HepG2 (cell line): Measurements from ENCODE around the gene DHX57. TPM values are rescaled to one million over a fixed set of nuclear protein-coding genes. Genes with fewer than 3 reads are reported as not detected.
A peak's percentile ranks its signal among the peaks of the same experiment; 100 is the strongest.

Source experiments
- CBX2 ChIP-seq, 2 experiments: fragments of 200-600 bp in 1 of 2; sonication (generic); formaldehyde crosslinking in 1 of 2; IDR thresholded peaks; 2 replicates each; pipeline versions ENCODE4 v1.7.0 to v1.8.1; 2018 to 2022; ENCODE audit warnings: low read depth in 2 of 2, low read length in 1 of 2, mild to moderate bottlenecking in 1 of 2, missing genetic modification reagents in 1 of 2
- CTCF ChIP-seq: sonication (generic); formaldehyde crosslinking; IDR thresholded peaks from 2 replicates; pipeline ENCODE4 v1.5.0; 2020; ENCODE audit warnings: mild to moderate bottlenecking, missing genetic modification reagents, moderate library complexity
- ELK4 ChIP-seq: sonication (generic); formaldehyde crosslinking; IDR thresholded peaks from 2 replicates; pipeline ENCODE4 v1.9.0; 2021; ENCODE audit warnings: missing genetic modification reagents, borderline replicate concordance
- FOXK2 ChIP-seq: fragments of 450-650 bp; IDR thresholded peaks from 2 replicates; pipeline ENCODE4 v1.6.1; 2016
- GATAD2A ChIP-seq: IDR thresholded peaks from 2 replicates; pipeline ENCODE4 v1.6.1; 2016
- NFKBIZ ChIP-seq: IDR thresholded peaks from 2 replicates; pipeline ENCODE4 v1.6.1; 2018; ENCODE audit warnings: missing genetic modification reagents, missing compliant biosample characterization
- NFRKB ChIP-seq: fragments of 450-650 bp; IDR thresholded peaks from 2 replicates; pipeline ENCODE4 v1.6.1; 2017
- PRMT3 ChIP-seq: sonication (generic); formaldehyde crosslinking; IDR thresholded peaks from 2 replicates; pipeline ENCODE4 v1.8.1; 2022; ENCODE audit warnings: low read depth, mild to moderate bottlenecking, moderate library complexity, missing genetic modification reagents, borderline replicate concordance
- RARG ChIP-seq: sonication (generic); formaldehyde crosslinking; IDR thresholded peaks from 2 replicates; pipeline ENCODE4 v1.4.0; 2020; ENCODE audit warnings: low read depth, mild to moderate bottlenecking, missing genetic modification reagents
- ZBED4 ChIP-seq: sonication (generic); formaldehyde crosslinking; IDR thresholded peaks from 2 replicates; pipeline ENCODE4 v1.4.0; 2020; ENCODE audit warnings: missing genetic modification reagents, borderline replicate concordance
- ZEB1 ChIP-seq: IDR thresholded peaks from 2 replicates; pipeline ENCODE4 v1.6.1; 2012; ENCODE audit warnings: mild to moderate bottlenecking, low read depth, inconsistent platforms; ENCODE audit not compliant: insufficient replicate concordance
- ZNF484 ChIP-seq: sonication (generic); formaldehyde crosslinking; IDR thresholded peaks from 2 replicates; pipeline ENCODE4 v1.5.1; 2020; ENCODE audit warnings: mild to moderate bottlenecking, low read depth, missing genetic modification reagents, borderline replicate concordance
- ZNF501 ChIP-seq: sonication (generic); formaldehyde crosslinking; IDR thresholded peaks from 2 replicates; pipeline ENCODE4 v1.5.1; 2020; ENCODE audit warnings: mild to moderate bottlenecking, moderate library complexity, missing genetic modification reagents
- ZNF567 ChIP-seq: sonication (generic); formaldehyde crosslinking; IDR thresholded peaks from 2 replicates; pipeline ENCODE4 v1.8.1; 2023; ENCODE audit warnings: mild to moderate bottlenecking, missing genetic modification reagents, borderline replicate concordance
- ZNF749 ChIP-seq: sonication (generic); formaldehyde crosslinking; IDR thresholded peaks from 2 replicates; pipeline ENCODE4 v1.8.0; 2022; ENCODE audit warnings: mild to moderate bottlenecking, missing genetic modification reagents, moderate library complexity, borderline replicate concordance
- ZNF839 ChIP-seq: sonication (generic); formaldehyde crosslinking; IDR thresholded peaks from 2 replicates; pipeline ENCODE4 v1.4.0; 2020; ENCODE audit warnings: missing genetic modification reagents, mild to moderate bottlenecking, borderline replicate concordance
- ZSCAN20 ChIP-seq: sonication (generic); formaldehyde crosslinking; IDR thresholded peaks from 2 replicates; pipeline ENCODE4 v1.4.0; 2020; ENCODE audit warnings: missing genetic modification reagents, mild to moderate bottlenecking, borderline replicate concordance
- polyA plus RNA-seq, 8 experiments: library from polyadenylated mRNA; depleted of rRNA in 3 of 8; stranded (reverse) in 7 of 8; unstranded in 1 of 8; fragments of >200 nt; fragmentation: Illumina TruSeq in 4 of 8; extraction: Trizol in 4 of 8; gene quantifications; 2 replicates each; pipeline versions ENCODE4 v1.2.1 to v1.2.3, GENCODE V29; 2011 to 2016; ENCODE audit warnings: low read depth in 4 of 8, missing spikeins in 1 of 8, mixed read lengths in 1 of 8; ENCODE audit not compliant: insufficient read depth in 1 of 8
- total RNA-seq, 5 experiments: library from RNA; depleted of rRNA; stranded (reverse); fragments of >200 nt; fragmentation: Illumina TruSeq; extraction: Trizol; gene quantifications; 2 replicates each; pipeline ENCODE4 v1.2.3, GENCODE V29; 2016; ENCODE audit warnings: low read depth in 1 of 5
- TF ChIP-seq, protein P1 (sequence below): sonication (generic); formaldehyde crosslinking; IDR thresholded peaks from 2 replicates; pipeline ENCODE4 v1.4.0; 2020; ENCODE audit warnings: mild to moderate bottlenecking, missing genetic modification reagents
- TF ChIP-seq, protein P2 (sequence below): sonication (generic); formaldehyde crosslinking; IDR thresholded peaks from 2 replicates; pipeline ENCODE4 v1.8.1; 2023; ENCODE audit warnings: mild to moderate bottlenecking, moderate library complexity, missing genetic modification reagents

The DHX57 gene
- total and polyA plus RNA-seq, 2 of the 13 experiments (the other 11 are each of a cell fraction or from before 2014, with no cell fraction given): 9.2 to 24.2 TPM

DNA sequence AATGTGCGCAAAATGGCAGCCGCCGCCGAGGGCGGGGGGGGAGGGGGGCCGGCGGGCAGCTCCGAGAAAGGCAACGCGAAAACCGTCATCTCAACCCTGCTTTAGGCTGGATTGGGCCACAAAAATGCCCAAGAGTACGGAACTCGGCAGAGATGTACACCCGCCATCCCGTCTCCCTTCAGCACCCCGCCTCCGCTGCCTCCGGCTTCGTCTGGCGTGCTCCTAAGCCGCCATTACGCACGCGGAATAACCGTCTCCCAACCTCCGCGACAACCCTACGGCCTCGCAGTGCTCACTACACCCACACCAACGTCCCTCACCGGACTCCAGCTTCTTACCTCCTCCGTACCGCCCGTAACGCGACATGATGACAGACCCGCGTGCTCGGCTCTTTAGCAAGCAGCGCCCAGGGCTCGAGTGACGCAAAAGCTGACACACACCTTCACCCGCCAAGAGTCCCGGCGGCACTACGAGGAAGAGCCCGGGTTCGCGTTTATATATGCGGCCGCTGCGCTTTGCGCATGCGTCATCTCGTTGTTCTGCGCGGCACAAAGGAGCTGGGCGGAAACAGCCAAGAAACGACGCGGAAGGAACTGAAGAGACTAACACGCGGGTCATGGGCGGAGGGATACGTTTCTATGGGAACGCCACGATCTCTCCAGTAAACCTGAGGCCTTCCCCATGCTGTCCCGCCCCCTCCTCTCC is 124.7 kb downstream of the DHX57 start, which contains the start of gene SRSF7 (continued):
- peak; percentile 75 for TF ChIP-seq NFKBIZ (CRISPR knock-in tag)
- no peak for TF ChIP-seq CTCF (CRISPR knock-in tag)
- TF ChIP-seq, protein P1, sequence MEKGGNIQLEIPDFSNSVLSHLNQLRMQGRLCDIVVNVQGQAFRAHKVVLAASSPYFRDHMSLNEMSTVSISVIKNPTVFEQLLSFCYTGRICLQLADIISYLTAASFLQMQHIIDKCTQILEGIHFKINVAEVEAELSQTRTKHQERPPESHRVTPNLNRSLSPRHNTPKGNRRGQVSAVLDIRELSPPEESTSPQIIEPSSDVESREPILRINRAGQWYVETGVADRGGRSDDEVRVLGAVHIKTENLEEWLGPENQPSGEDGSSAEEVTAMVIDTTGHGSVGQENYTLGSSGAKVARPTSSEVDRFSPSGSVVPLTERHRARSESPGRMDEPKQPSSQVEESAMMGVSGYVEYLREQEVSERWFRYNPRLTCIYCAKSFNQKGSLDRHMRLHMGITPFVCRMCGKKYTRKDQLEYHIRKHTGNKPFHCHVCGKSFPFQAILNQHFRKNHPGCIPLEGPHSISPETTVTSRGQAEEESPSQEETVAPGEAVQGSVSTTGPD (CRISPR knock-in tag): no peak
- peak; percentile 66; the same call in 1 of the 2 replicates for TF ChIP-seq FOXK2
- peak; percentile 56; the same call in 1 of the 2 replicates for TF ChIP-seq NFRKB
- no peak for TF ChIP-seq ELK4 (CRISPR knock-in tag)
- no peak for TF ChIP-seq RARG (CRISPR knock-in tag)
- no peak for TF ChIP-seq ZNF839 (CRISPR knock-in tag)
- peak; percentile 92; the same call in 1 of the 2 replicates for TF ChIP-seq ZNF501
- peak; percentile 99 for TF ChIP-seq PRMT3 (CRISPR knock-in tag)
- TF ChIP-seq ZNF567 (CRISPR knock-in tag): no peak
- 0 out of 2 replicates have a peak, but pooled peaks have one; percentile 21 for TF ChIP-seq ZSCAN20 (CRISPR knock-in tag)
- no peak; the same call in 1 of the 2 replicates for TF ChIP-seq CBX2 (IDR thresholded peaks at IDR 0.05; ENCODE audit: low read depth, low read length)
- TF ChIP-seq CBX2 (CRISPR knock-in tag; IDR thresholded peaks at IDR 0.05; ENCODE audit: low read depth): no peak
- TF ChIP-seq ZNF484 (CRISPR knock-in tag): no peak; the same call in 1 of the 2 replicates
- TF ChIP-seq ZEB1: no peak
- TF ChIP-seq ZNF749 (CRISPR knock-in tag): peak; percentile 94; the same call in 1 of the 2 replicates
- peak; percentile 79 for TF ChIP-seq GATAD2A (CRISPR knock-in tag)
- TF ChIP-seq, protein P2, sequence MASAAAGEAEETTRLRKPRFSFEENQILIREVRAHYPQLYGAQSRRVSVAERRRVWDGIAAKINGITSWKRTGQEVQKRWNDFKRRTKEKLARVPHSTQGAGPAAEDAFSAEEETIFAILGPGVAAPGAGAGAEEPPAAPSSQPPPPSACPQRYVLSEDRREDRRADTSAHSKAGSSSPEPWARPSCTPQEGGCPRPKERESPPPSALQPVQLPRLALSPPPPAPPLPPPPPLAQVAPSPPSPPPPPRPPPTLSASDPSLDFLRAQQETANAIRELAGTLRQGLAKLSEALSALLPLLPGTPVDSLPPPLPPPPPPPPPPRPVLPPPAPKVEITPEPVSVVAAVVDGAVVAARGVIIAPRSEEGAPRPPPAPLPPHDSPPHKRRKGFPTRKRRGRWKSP: peak; percentile 92
- TF ChIP-seq ZBED4 (CRISPR knock-in tag): peak; percentile 66; the same call in 1 of the 2 replicates
